Spleen (tissue), 7 donors: ENCODE data around the gene WNT2B.

Experiments used
- POLR2A ChIP-seq, 3 donors: fragments of 450-650 bp; IDR thresholded peaks; one replicate each; pipeline ENCODE4 v1.5.1; 2017; ENCODE audit warnings: antibody characterized with exemption in 3 of 3, mild to moderate bottlenecking in 1 of 3
- POLR2AphosphoS5 ChIP-seq, 3 donors: sonication (generic); formaldehyde crosslinking; IDR thresholded peaks; one replicate each; pipeline ENCODE4 v1.5.1; 2017; ENCODE audit warnings: antibody characterized with exemption in 3 of 3
- TF ChIP-seq, protein P1 (sequence below), 11 experiments: fragments of 200-600 bp in 7 of 11; fragments of 450-650 bp in 4 of 11; sonication (generic) in 4 of 11; IDR thresholded peaks in 8 of 11; conservative IDR thresholded peaks in 3 of 11; 1 replicate in 7 of 11; 2 replicates in 4 of 11; pipeline versions ENCODE4 v1.4.0 to v1.8.0; 2016 to 2021; ENCODE audit warnings: antibody characterized with exemption in 11 of 11, inconsistent platforms in 4 of 11, mild to moderate bottlenecking in 1 of 11
- donor health status: DM: no; HTN: no; CAD: no; lungs with moderate emphysema.
- donor health status: DM: no; HTN: no; CAD: no.
- donor health status: DM: no; HTN: no; CAD: no.

- TF ChIP-seq, protein P1, sequence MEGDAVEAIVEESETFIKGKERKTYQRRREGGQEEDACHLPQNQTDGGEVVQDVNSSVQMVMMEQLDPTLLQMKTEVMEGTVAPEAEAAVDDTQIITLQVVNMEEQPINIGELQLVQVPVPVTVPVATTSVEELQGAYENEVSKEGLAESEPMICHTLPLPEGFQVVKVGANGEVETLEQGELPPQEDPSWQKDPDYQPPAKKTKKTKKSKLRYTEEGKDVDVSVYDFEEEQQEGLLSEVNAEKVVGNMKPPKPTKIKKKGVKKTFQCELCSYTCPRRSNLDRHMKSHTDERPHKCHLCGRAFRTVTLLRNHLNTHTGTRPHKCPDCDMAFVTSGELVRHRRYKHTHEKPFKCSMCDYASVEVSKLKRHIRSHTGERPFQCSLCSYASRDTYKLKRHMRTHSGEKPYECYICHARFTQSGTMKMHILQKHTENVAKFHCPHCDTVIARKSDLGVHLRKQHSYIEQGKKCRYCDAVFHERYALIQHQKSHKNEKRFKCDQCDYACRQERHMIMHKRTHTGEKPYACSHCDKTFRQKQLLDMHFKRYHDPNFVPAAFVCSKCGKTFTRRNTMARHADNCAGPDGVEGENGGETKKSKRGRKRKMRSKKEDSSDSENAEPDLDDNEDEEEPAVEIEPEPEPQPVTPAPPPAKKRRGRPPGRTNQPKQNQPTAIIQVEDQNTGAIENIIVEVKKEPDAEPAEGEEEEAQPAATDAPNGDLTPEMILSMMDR (IDR thresholded peaks at IDR 0.05 in 8 of 11, conservative IDR thresholded peaks at IDR 0.05 in 3 of 11): no peak
- TF ChIP-seq POLR2A (IDR thresholded peaks at IDR 0.05) (no peak), POLR2AphosphoS5 (IDR thresholded peaks at IDR 0.05) (no peak)
Observed at GRCh38 chr1:112504001-112504660, 4.6 kb upstream of the WNT2B start.
